ENCODE data around the gene LAMA4.

LAMA4 gene

DNA sequence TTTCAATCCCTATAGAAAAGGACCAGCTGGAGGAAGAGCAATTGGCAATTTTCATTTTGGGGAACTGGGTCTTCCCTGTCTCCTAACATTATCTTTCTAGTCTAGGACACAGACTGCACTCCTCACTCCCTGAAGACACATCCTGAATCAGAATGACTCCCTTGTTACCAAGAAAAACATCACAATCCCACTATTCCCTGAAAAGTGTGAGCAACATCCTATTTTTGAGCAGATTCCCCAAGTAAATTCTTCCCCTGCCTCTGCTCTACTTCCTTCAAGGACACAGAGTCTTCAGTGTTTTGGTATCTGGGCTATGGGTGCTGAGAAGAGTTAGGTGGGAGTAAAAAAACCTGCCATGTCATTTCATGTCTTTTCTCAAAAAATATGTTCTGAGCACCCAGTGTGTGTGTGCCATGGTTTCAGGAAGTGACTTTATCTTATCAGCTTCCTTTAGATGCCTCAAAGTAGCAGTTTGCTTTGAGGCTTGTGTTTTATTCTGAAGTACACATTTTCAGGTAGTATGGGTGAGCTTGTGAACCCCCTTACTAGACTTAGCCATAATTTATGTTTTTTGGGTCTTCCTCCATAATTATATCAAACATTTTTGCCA is 12.4 kb downstream of the LAMA4 start:
- no peak for DNase-seq

DNA sequence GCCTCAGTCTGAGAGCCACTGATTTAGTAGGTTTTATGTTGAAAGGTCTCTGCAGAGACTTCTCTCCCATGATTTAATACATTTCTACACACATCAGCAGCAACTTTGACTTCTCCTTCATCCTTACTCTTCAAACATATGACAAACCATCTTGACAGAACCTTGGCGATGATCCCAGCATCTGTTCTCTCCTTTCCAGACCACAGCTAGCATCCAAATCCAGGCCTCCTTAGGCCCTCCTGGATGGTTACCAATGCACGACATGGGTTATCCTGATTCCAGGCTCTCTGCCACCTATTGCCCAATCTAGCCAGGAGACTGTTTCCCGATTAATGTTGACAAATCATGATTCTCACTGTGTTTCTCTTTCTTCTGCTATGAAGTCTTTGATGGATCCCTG is 16.8 kb downstream of the LAMA4 start:
- DNase-seq: no peak

DNA sequence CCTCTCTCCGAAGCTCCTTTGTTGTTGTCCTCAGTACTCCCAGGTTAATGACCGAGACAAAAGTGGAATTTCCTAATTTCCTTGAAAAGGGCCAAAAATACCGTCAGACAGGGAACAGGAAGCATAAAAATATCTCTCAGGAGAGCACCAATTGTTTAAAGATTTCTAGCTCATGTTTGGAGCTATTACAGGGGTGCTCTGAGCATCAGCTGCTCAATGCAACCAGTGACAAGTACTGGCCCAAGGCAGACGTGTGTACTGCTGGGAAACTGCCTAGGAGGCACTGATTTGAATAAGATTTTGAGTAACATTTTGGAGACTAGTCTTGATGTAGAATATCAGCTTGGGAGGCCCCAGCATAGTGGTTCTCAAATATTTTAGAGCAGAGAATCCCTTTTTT is 17.3 kb downstream of the LAMA4 start:
- DNase-seq: no peak

GRCh38 chr6:112235956-112236355 is 18.4 kb downstream of the LAMA4 start:
- no peak for DNase-seq

GRCh38 chr6:112234601-112235000 is 19.8 kb downstream of the LAMA4 start:
- no peak for DNase-seq

GRCh38 chr6:112233847-112234246 is 20.5 kb downstream of the LAMA4 start:
- no peak for DNase-seq

- peak in 1 of 2 experiments; percentile 1 for DNase-seq
These were observed 21.5 kb downstream of the LAMA4 start for GRCh38 chr6:112232845-112233256.

DNA sequence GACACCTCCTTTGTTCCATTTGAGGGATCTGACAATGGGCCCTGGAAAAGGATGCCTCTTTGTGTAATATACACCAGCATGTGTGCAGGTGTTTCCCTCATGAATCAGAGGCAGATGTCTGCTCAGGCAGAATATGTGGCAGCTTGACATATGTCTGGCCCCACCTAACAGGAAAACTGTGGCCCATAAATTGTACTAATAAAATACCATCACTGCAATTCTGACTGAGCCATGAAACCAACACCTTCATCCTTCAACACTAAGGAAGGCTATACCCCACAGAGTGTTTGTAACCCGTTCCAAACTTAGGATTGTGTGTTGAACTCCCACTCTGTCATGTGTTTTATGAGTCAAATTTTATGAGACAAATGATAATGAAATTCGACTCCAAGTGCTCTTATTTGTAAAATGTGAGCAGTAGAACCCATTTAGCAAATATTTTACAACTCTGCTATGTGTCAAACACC is 22.7 kb downstream of the LAMA4 start:
- DNase-seq: peak; percentile 34 to 70

GRCh38 chr6:112231164-112231563 is 23.2 kb downstream of the LAMA4 start:
- no peak for DNase-seq

- DNase-seq: no peak
These were observed 25.7 kb downstream of the LAMA4 start for GRCh38 chr6:112228480-112229332.

- no peak for DNase-seq
These were observed 26.4 kb downstream of the LAMA4 start for GRCh38 chr6:112227992-112228391.

- DNase-seq: no peak
These were observed 27.0 kb downstream of the LAMA4 start for GRCh38 chr6:112227411-112227810.

- no peak for DNase-seq
These were observed 28.7 kb downstream of the LAMA4 start for GRCh38 chr6:112225691-112226090.

- DNase-seq: no peak
These were observed 30.3 kb downstream of the LAMA4 start for GRCh38 chr6:112224088-112224487.

DNA sequence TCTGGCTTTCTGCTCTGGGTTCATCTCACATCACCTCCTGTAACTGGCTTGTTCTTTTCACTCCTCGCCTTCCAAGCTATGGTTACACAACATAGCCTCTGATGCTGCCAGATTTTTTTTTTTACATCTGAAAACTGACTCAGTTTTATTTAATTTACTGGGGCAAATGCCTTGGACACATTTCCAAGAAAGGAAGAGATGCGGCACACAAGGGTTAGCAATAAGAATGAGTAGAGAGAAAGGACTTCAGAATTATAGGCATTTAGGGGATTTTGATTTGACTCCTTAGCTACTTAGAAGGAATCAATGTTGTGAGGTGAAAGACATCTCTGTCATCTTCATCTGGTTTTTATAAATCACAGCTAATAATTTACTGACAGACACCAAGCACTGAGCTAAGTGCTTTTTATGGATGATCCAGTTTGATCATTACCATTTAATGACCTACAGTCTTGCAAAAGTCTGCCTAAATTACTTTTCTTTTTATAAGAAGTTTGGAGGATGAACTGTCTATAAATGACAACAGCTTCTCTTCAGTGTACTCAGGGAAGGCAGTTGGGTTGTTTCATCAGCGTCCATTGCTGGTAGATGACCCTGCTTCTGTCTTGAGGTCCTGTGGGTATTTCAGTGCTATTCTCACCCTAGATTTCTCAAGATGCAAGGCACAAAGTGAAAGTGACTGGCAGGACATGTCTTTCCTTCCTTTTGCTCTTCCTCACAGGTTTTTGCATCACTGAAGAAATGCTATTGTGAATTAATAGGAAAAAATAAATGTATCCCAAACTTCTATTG is 31.1 kb downstream of the LAMA4 start:
- no peak for DNase-seq

DNA sequence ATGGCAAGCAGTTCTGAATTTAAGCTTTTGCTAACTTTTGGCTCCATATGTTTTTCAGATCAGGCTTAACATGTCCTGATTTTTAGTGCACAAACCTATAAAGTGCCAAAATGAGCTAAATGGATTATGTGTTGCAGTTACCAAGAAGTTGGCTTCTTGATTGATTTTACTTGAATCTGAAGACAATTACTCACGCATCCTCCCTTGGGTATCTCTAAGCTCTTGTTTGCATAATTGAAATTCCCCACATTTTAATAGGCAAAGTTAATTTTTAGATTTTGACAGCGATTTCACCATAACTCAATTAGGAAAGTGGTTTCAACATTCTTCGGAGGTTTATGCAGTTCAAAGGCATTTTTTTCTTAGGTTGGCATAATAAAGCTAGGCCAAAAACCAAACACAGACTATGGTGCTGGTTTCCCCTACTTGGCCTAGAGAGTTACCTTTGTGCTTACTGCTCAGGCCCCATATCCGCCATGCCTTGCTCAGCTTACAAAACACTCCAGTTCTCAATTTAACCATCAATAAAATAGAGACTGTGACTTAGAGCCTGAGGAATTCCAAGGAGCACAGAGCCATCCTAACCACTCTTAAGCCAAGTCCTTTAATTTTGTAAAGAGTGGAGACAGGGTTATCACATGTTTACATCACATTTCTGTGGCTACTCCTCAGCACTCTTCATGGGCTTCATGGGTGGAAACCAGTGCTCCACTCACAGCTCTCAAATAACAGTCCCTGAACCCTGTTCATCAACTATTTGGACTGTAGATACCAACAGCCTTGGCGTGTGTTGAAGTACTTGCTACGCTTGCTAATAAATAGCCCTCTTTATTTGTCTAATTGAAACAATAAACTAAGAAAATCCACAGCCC is 32.1 kb downstream of the LAMA4 start:
- DNase-seq: no peak

DNA sequence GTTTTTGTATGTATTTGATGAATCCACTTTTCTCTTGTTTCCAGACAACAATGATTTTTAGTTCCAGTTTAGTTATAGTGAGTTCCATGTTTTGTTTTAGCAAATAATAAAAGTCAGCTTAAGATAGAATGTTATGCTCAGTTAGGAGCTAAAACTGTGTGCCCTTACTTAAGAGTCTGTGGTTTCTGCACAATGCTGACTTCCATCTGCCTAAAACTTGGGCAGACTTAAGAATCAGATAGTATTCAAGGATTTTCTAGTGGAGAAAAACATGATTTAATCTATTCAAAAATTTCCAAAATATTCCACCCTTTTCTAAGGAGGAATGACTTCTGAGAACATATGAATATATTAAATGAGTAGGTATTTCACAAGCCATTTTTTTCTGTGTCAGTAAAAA is 32.8 kb downstream of the LAMA4 start:
- DNase-seq: no peak

DNA sequence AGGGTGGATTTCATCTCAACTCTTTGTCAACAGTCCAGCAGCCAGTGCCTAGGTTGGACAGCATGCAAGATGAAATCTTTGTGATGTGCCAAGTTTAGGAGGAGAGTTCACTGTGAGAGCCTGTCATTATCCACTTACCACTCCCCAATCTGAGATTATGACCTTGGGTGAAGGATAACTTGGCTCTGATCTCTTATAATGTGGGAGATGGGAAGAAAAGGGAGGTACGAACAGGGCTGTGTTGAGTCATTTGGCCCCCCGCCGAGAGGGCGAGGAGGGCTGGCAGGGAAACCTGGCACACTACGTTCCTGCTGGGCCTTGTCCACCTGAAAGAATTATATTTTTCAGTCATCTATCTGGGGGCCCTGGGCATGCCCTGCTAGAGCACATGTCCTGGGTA is 35.8 kb downstream of the LAMA4 start:
- no peak for DNase-seq

DNA sequence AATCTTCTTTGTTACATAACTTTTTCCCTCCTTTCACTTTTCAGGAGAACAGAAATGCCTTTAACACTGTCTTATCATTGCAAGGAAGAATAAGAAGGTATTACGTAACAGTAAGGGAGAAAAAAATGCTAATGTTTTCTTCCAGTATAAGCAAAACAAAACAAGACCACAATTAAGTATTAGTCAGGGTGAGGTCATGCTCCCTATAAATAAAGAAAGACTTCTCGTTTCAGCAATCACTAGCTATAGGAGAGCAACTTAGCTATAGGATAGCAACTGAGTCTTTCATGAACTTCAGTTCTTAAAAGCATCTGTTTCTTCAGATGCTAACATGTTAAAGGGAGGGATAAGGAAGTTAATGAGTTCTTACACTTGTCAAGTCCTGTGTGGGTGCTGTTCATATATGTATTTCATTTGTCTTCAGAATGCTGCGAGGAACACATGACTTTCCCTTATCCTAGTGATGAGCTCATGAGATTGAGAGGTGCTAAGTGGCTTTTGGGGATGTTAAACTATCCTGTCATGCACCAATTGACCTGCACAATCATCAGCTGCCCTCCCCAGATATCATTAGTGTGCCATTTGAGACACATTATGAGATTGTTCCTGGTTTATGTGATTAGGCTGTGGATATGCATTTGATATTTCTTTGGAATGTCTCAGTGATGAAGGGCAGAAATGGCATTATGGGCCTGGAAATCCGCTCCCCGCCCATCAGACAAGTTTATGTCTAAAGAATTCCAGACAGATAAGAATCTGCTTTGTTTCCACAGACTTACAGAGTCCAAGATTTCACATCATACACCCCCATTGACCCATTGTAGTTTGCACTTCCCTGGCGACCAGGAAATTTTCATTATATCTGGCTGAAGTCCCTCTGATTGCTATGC is 37.5 kb downstream of the LAMA4 start:
- DNase-seq: no peak

DNA sequence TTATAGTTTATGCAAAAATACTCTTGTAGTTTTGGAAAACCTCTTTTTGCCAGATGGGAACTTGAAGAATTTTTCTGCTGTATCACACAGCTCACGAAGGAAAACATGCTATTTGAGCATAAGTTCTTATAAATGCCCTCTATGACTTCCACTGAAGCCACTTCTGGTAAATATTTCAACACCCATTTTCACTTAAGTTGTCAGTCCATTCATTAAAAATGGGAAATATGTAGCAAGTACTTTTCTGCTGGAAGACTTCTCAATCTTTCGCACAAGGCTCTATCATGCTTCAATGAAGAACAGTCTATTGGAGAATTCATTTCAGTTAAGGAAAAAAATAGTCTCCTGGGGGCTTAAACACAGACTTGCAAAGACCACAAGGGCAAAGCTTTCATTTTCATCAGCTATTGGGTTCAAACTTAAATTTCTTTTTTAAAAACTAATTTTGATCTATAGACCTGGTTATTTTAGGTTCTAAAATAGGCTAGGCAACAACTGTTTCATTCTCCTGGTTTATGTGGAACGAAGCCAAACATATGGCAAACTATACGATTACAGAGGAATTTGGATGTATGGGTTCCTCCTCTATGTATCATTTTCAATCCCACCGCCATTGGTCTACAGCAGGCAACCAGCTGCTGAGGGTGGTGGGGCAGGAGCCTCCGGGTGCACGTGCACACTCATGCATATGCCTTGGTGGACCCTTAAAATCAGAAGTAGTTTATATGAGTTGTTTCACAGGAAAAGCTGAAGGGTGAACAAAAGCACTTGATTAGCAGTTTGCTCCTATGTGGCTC is 38.7 kb downstream of the LAMA4 start:
- DNase-seq: no peak

Measured in NCI-H2081 (cell line).